ENCODE data around the gene MTR.

- no peak for TF ChIP-seq POLR2A (IDR thresholded peaks at IDR 0.05)
- TF ChIP-seq CTCF (IDR thresholded peaks at IDR 0.05): no peak
Measured at GRCh38 chr1:236886199-236886598, 91.1 kb downstream of the MTR start.

All from tibial nerve (tissue), 3 donors.